ENCODE measurements around the gene IRF2. TPM values are rescaled to one million over a fixed set of nuclear protein-coding genes. Genes with fewer than 3 reads are reported as not detected.

IRF2 gene
- total and polyA plus RNA-seq, 2 donors (not counting 1 experiment from before 2014, with no cell fraction given): 67.8 to 68.2 TPM

GRCh38 chr4:184442314-184442635 lies 32.1 kb downstream of the IRF2 start:
- no peaks in the 10 kb centered on the region for H3K9me3 Mint-ChIP-seq (ENCODE audit: insufficient read depth)
- intact Hi-C loops (cut with micrococcal nuclease): no loop called here
- Histone ChIP-seq H3K27me3 (replicated peaks in 1 of 4; ENCODE audit: control extremely low read depth in 1 of 4, control insufficient read depth in 3 of 4, insufficient read depth in 4 of 4, low read length in 3 of 4) (no peaks in the 10 kb centered on the region), H3K9ac (ENCODE audit: low read length) (no peak overlapping the region), H4K20me1 (ENCODE audit: control insufficient read depth, insufficient read depth, low read length, poor library complexity, severe bottlenecking) (peaks cover 97% of the 10 kb centered on the region), H3K4me3 (ENCODE audit: control extremely low read depth in 1 of 5, extremely low read depth in 1 of 5, insufficient read depth in 1 of 5, low read depth in 2 of 5, low read length in 4 of 5) (no peak overlapping the region), H3K27ac (ENCODE audit: low read length in 2 of 2) (peak overlapping the region in 1 of 2 donors; percentile 22), H3K79me2 (ENCODE audit: control insufficient read depth, insufficient read depth, low read length) (peaks cover 98% of the 10 kb centered on the region), H3K4me2 (replicated peaks; ENCODE audit: low read depth, low read length, poor library complexity, severe bottlenecking) (no peak overlapping the region), H3K9me3 (ENCODE audit: control extremely low read depth in 1 of 3, control insufficient read depth in 2 of 3, insufficient read depth in 1 of 3, low read length in 2 of 3) (no peaks in the 10 kb centered on the region), H2AFZ (ENCODE audit: insufficient read depth, low read depth, low read length, poor library complexity, severe bottlenecking) (no peak overlapping the region), H3K36me3 (replicated peaks in 1 of 2; ENCODE audit: control extremely low read depth in 1 of 2, control insufficient read depth in 1 of 2, extremely low read depth in 1 of 2, insufficient read depth in 2 of 2, low read length in 1 of 2) (peaks cover 0 to 33% of the 10 kb centered on the region in 2 experiments), H3K4me1 (ENCODE audit: control insufficient read depth in 2 of 2, insufficient read depth in 2 of 2, low read length in 2 of 2) (peaks cover 69 to 71% of the 10 kb centered on the region in 2 donors)
- no peak for TF ChIP-seq EZH2 (IDR thresholded peaks at IDR 0.05; ENCODE audit: borderline replicate concordance, insufficient read depth, low read depth, low read length, poor library complexity, severe bottlenecking)
- TF ChIP-seq CTCF (IDR thresholded peaks at IDR 0.05): no peak
- POLR2A ChIA-PET: no interaction called here
- CTCF ChIA-PET: interaction anchor here (2.0 kb wide), 1 partner anchor 178 kb away, joined by 5 read pairs; no protein-coding TSS in a partner anchor
- H3K27me3 Mint-ChIP-seq: no peaks in the 10 kb centered on the region
- no peak overlapping the region for H3K4me3 Mint-ChIP-seq
- DNase-seq (no peak), ATAC-seq (ENCODE audit: low read depth) (no peak)
- H3K4me1 Mint-ChIP-seq: peaks cover 87% of the 10 kb centered on the region
- 100% methylated on average over 2 of the region's 3 CpGs for WGBS (ENCODE audit: insufficient coverage)
- H3K27ac Mint-ChIP-seq: no peak overlapping the region

- peaks cover 67 to 69% of the 10 kb centered on the region in 2 donors for H3K4me1 ChIP-seq (ENCODE audit: control insufficient read depth in 2 of 2, insufficient read depth in 2 of 2, low read length in 2 of 2)
- 92% methylated on average over 12 of the region's 13 CpGs for WGBS (ENCODE audit: insufficient coverage)
Observed at GRCh38 chr4:184441461-184442313, 32.7 kb downstream of the IRF2 start.

More at GRCh38 chr4:184441461-184442313, 32.7 kb downstream of the IRF2 start:
- Histone ChIP-seq H4K20me1 (ENCODE audit: control insufficient read depth, insufficient read depth, low read length, poor library complexity, severe bottlenecking) (peaks cover 96% of the 10 kb centered on the region), H3K9ac (ENCODE audit: low read length) (no peak overlapping the region), H2AFZ (ENCODE audit: insufficient read depth, low read depth, low read length, poor library complexity, severe bottlenecking) (no peak overlapping the region), H3K27ac (ENCODE audit: low read length in 2 of 2) (peak overlapping the region in 1 of 2 donors; percentile 22), H3K4me2 (replicated peaks; ENCODE audit: low read depth, low read length, poor library complexity, severe bottlenecking) (no peak overlapping the region), H3K36me3 (replicated peaks in 1 of 2; ENCODE audit: control extremely low read depth in 1 of 2, control insufficient read depth in 1 of 2, extremely low read depth in 1 of 2, insufficient read depth in 2 of 2, low read length in 1 of 2) (peaks cover 0 to 31% of the 10 kb centered on the region in 2 experiments), H3K4me3 (ENCODE audit: control extremely low read depth in 1 of 5, extremely low read depth in 1 of 5, insufficient read depth in 1 of 5, low read depth in 2 of 5, low read length in 4 of 5) (no peak overlapping the region), H3K79me2 (ENCODE audit: control insufficient read depth, insufficient read depth, low read length) (peaks cover 98% of the 10 kb centered on the region), H3K27me3 (replicated peaks in 1 of 4; ENCODE audit: control extremely low read depth in 1 of 4, control insufficient read depth in 3 of 4, insufficient read depth in 4 of 4, low read length in 3 of 4) (no peaks in the 10 kb centered on the region), H3K9me3 (ENCODE audit: control extremely low read depth in 1 of 3, control insufficient read depth in 2 of 3, insufficient read depth in 1 of 3, low read length in 2 of 3) (no peaks in the 10 kb centered on the region)
- TF ChIP-seq CTCF (IDR thresholded peaks at IDR 0.05) (no peak), EZH2 (IDR thresholded peaks at IDR 0.05; ENCODE audit: borderline replicate concordance, insufficient read depth, low read depth, low read length, poor library complexity, severe bottlenecking) (no peak)
- H3K4me3 Mint-ChIP-seq: no peak overlapping the region
- H3K27me3 Mint-ChIP-seq: no peaks in the 10 kb centered on the region
- CTCF ChIA-PET: interaction anchor here (0.8 to 2.0 kb wide), 3 partner anchors 131 to 177 kb away, joined by 3 to 5 read pairs (median 4); no protein-coding TSS in a partner anchor
- DNase-seq: no peak
- POLR2A ChIA-PET: no interaction called here
- no peaks in the 10 kb centered on the region for H3K9me3 Mint-ChIP-seq (ENCODE audit: insufficient read depth)
- H3K4me1 Mint-ChIP-seq: peaks cover 84% of the 10 kb centered on the region
- H3K27ac Mint-ChIP-seq: peak overlapping the region; percentile 12
- ATAC-seq (ENCODE audit: low read depth): no peak
- intact Hi-C loops (cut with micrococcal nuclease): no loop called here
